Fibroblast of pulmonary artery (primary cell): ENCODE data around the gene RAPGEF2.
"Not testable (repeated sequence)": the region's sequence is repeated elsewhere in the genome, so short reads cannot be mapped to it uniquely, and the experiment has no call there.

Source experiments
- DNase-seq: peaks from one replicate; pipeline ENCODE4 v3.0.0-alpha.2; 2010; ENCODE audit warnings: low read depth
- H3K4me3 ChIP-seq: replicated peaks from 2 replicates; pipeline ENCODE4 v1.5.1; 2011; ENCODE audit warnings: low read depth, mild to moderate bottlenecking, control low read depth, low read length, moderate library complexity
- CTCF ChIP-seq: IDR thresholded peaks from 2 replicates; pipeline ENCODE4 v1.5.1; 2011; ENCODE audit warnings: mild to moderate bottlenecking, control low read depth, low read length, inconsistent platforms; ENCODE audit errors: missing control alignments

RAPGEF2 gene

GRCh38 chr4:159086606-159087005, 16.3 kb upstream of the RAPGEF2 start:
- no peak overlapping the region for H3K4me3 ChIP-seq
- no peak for DNase-seq
- no peak for TF ChIP-seq CTCF

GRCh38 chr4:159090255-159090654, 12.6 kb upstream of the RAPGEF2 start:
- no peak overlapping the region for H3K4me3 ChIP-seq
- no peak for DNase-seq
- TF ChIP-seq CTCF = no peak

GRCh38 chr4:159094156-159094555, 8.7 kb upstream of the RAPGEF2 start:
- not testable (repeated sequence) for DNase-seq

GRCh38 chr4:159096434-159096833, 6.4 kb upstream of the RAPGEF2 start:
- no peak for TF ChIP-seq CTCF
- no peak for DNase-seq
- H3K4me3 ChIP-seq = no peak overlapping the region

More at GRCh38 chr4:159094156-159094555, 8.7 kb upstream of the RAPGEF2 start:
- not testable (repeated sequence) for H3K4me3 ChIP-seq

GRCh38 chr4:159097144-159097543, 5.7 kb upstream of the RAPGEF2 start:
- H3K4me3 ChIP-seq = no peak overlapping the region
- TF ChIP-seq CTCF = no peak
- no peak for DNase-seq

- no peak for DNase-seq
- no peak for TF ChIP-seq CTCF
- no peak overlapping the region for H3K4me3 ChIP-seq
Measured at GRCh38 chr4:159097785-159098184, 5.1 kb upstream of the RAPGEF2 start.

- no peak overlapping the region for H3K4me3 ChIP-seq
- TF ChIP-seq CTCF = no peak
- DNase-seq = no peak
Measured at GRCh38 chr4:159098482-159099127, 4.3 kb upstream of the RAPGEF2 start.
